Gastroesophageal sphincter (tissue), 4 donors: ENCODE measurements around the gene PIP5K1C. TPM values are rescaled to one million over a fixed set of nuclear protein-coding genes. Genes with fewer than 3 reads are reported as not detected.

Experiments used
- ATAC-seq: fragments of 150-250 bp; one replicate; pipeline ENCODE4 v1.9.1; 2016; ENCODE audit warnings: mild to moderate bottlenecking, moderate library complexity
- H3K27ac ChIP-seq, 4 donors: fragments of 200-600 bp; sonication (generic) in 3 of 4; 1 replicate in 3 of 4; 2 replicates in 1 of 4; pipeline ENCODE4 v1.5.1; 2016 to 2019
- H3K27me3 ChIP-seq: fragments of 200-600 bp; sonication (generic); one replicate; pipeline ENCODE4 v1.5.1; 2019
- H3K36me3 ChIP-seq, 2 donors: fragments of 200-600 bp; sonication (generic); one replicate each; pipeline ENCODE4 v1.5.1; 2019; ENCODE audit warnings: control low read depth in 1 of 2
- H3K4me1 ChIP-seq, 3 donors: fragments of 200-600 bp; sonication (generic); 1 replicate in 2 of 3; 2 replicates in 1 of 3; pipeline ENCODE4 v1.5.1; 2016 to 2019; ENCODE audit warnings: control low read depth in 2 of 3
- H3K4me3 ChIP-seq, 2 donors: fragments of 200-600 bp; sonication (generic); one replicate each; pipeline ENCODE4 v1.5.1; 2019; ENCODE audit warnings: mild to moderate bottlenecking in 1 of 2, moderate library complexity in 1 of 2
- H3K9me3 ChIP-seq, 3 donors: fragments of 200-600 bp; sonication (generic); one replicate each; pipeline ENCODE4 v1.5.1; 2017 to 2019; ENCODE audit warnings: control low read depth in 2 of 3
- CTCF ChIP-seq, 4 experiments: fragments of 200-600 bp in 2 of 4; fragments of 450-650 bp in 2 of 4; sonication (generic) in 1 of 4; IDR thresholded peaks; one replicate each; pipeline ENCODE4 v1.5.1; 2017 to 2019; ENCODE audit warnings: antibody characterized with exemption in 4 of 4, mild to moderate bottlenecking in 2 of 4, moderate library complexity in 2 of 4
- EP300 ChIP-seq: sonication (generic); formaldehyde crosslinking; IDR thresholded peaks from one replicate; pipeline ENCODE4 v1.6.1; 2017; ENCODE audit warnings: antibody characterized with exemption, mild to moderate bottlenecking
- POLR2A ChIP-seq, 2 donors: fragments of 450-650 bp; IDR thresholded peaks; one replicate each; pipeline ENCODE4 v1.6.1; 2017; ENCODE audit warnings: antibody characterized with exemption in 2 of 2, mild to moderate bottlenecking in 2 of 2, moderate library complexity in 1 of 2
- POLR2AphosphoS5 ChIP-seq: sonication (generic); formaldehyde crosslinking; IDR thresholded peaks from one replicate; pipeline ENCODE4 v1.6.1; 2017; ENCODE audit warnings: antibody characterized with exemption
- WGBS, 2 donors: methylation state at CpG; one replicate each; pipeline ENCODE4 v1.1.5; 2018; ENCODE audit warnings: low coverage in 1 of 2; 5-methylcytosine and 5-hydroxymethylcytosine counted together
- total RNA-seq, 4 donors: library from RNA; depleted of rRNA; stranded (reverse); fragments of >200 nt; gene quantifications; one replicate each; pipeline ENCODE4 v1.1.0, GENCODE V29; 2016

PIP5K1C gene
- total RNA-seq, 4 donors from 2014 or later, result 50.8 to 165 (median 61.5) TPM

GRCh38 chr19:3590991-3591659 is 109.1 kb downstream of the PIP5K1C start:
- 100% methylated on average over 1 of the region's 8 CpGs; no CpG with 5 or more reads in 1 of the 2 donors for WGBS, 2 donors
- Histone ChIP-seq H3K4me3 (no peak overlapping the region), H3K9me3 (no peaks in the 10 kb centered on the region), H3K27ac (no peak overlapping the region), H3K27me3 (peaks cover 3% of the 10 kb centered on the region), H3K36me3 (peaks cover 0 to 13% of the 10 kb centered on the region in 2 donors), H3K4me1 (peaks cover 0 to 13% (median 4%) of the 10 kb centered on the region in 3 donors)
- no peak for ATAC-seq
- TF ChIP-seq CTCF (IDR thresholded peaks at IDR 0.05) (no peak), POLR2AphosphoS5 (no peak)

GRCh38 chr19:3589949-3590348 is 110.3 kb downstream of the PIP5K1C start:
- H3K4me3 ChIP-seq, result no peak overlapping the region
- peaks cover 0 to 4% of the 10 kb centered on the region in 2 donors for H3K36me3 ChIP-seq
- no CpG with 5 or more reads among the region's 22 CpGs for WGBS, 2 donors
- ATAC-seq, result no peak
- H3K27me3 ChIP-seq, result peaks cover 15% of the 10 kb centered on the region
- H3K4me1 ChIP-seq, result peaks cover 0 to 25% (median 10%) of the 10 kb centered on the region in 3 donors
- TF ChIP-seq CTCF (IDR thresholded peaks at IDR 0.05) (no peak), EP300 (no peak), POLR2AphosphoS5 (no peak), POLR2A (IDR thresholded peaks at IDR 0.05) (no peak)
- no peak overlapping the region for H3K27ac ChIP-seq
- H3K9me3 ChIP-seq, result no peaks in the 10 kb centered on the region

DNA sequence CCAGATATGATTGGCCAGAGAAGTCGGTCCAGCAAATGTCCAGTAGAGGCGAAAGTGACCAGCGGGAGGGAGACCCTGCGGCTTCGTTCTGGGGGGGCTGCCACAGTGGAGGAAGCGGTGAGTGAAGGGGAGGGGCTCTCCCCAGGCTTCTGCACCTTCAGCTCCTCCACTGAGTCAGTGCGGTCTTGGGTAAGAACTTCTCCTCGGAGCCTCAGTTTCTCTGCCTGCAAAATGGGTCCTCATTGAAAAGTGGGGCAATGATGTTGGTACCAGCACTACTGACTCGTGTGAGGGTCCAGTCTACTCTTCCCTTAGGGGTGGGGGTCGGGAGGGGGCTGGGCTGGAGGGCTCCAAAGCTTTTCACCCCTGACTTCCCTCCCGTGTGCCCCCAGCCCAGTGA is 110.8 kb downstream of the PIP5K1C start:
- Histone ChIP-seq H3K9me3 (no peaks in the 10 kb centered on the region), H3K36me3 (peaks cover 0 to 4% of the 10 kb centered on the region in 2 donors), H3K4me3 (no peak overlapping the region), H3K27ac (no peak overlapping the region), H3K27me3 (peaks cover 20% of the 10 kb centered on the region), H3K4me1 (peaks cover 0 to 25% (median 10%) of the 10 kb centered on the region in 3 donors)
- 92% methylated on average over 4 of the region's 11 CpGs; no CpG with 5 or more reads in 1 of the 2 donors for WGBS, 2 donors
- TF ChIP-seq EP300 (no peak), POLR2A (IDR thresholded peaks at IDR 0.05) (no peak), POLR2AphosphoS5 (no peak), CTCF (IDR thresholded peaks at IDR 0.05) (no peak)
- no peak for ATAC-seq

DNA sequence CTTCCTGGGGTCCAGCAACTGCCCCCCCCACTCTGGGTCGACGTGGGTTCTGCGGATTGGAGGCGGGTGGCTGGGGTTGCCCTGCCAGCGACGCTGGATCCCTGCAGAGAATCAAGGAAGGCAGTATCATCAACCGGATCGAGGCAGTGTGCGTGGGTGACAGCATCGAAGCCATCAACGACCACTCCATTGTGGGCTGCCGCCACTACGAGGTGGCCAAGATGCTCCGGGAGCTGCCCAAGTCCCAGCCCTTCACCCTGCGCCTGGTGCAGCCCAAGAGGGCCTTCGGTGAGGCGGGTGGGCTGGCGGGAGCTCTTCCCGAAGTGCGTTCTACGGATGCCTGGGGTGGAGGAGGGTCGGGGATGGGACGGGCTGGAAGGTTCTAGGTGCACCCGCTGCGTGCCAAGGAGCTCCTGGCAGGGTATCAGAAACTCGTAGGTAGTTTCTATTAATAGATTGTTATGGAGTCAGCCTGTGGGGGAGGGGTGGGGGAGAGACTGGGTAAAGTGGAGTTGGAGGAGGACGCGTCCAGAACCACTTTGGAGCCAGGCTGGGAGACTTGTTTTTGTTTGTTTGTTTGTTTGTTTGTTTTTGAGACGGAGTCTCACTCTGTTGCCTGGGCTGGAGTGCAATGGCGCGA is 113.4 kb downstream of the PIP5K1C start:
- Histone ChIP-seq H3K4me1 (peaks cover 0 to 25% (median 10%) of the 10 kb centered on the region in 3 donors), H3K27me3 (peaks cover 20% of the 10 kb centered on the region), H3K36me3 (peaks cover 0 to 4% of the 10 kb centered on the region in 2 donors), H3K27ac (peak overlapping the region in 3 of 4 donors; percentile 66 to 76 (median 74)), H3K4me3 (no peak overlapping the region), H3K9me3 (no peaks in the 10 kb centered on the region)
- peak; percentile 62 for ATAC-seq
- no peak for TF ChIP-seq POLR2AphosphoS5
- TF ChIP-seq EP300, result no peak
- no peak for TF ChIP-seq POLR2A (IDR thresholded peaks at IDR 0.05)
- no peak for TF ChIP-seq CTCF (IDR thresholded peaks at IDR 0.05)
- 56% methylated on average over 5 of the region's 31 CpGs; no CpG with 5 or more reads in 1 of the 2 donors for WGBS, 2 donors
